NCI-H2081 (cell line): Measurements from ENCODE around the gene OTUD4.
"Not testable (repeated sequence)": the region's sequence is repeated elsewhere in the genome, so short reads cannot be mapped to it uniquely, and the experiment has no call there.

Experiments used
- DNase-seq, 2 experiments: peaks; one replicate each; lab custom pipeline; 2025; lab: John Stamatoyannopoulos, UW

Gene OTUD4, protein sequence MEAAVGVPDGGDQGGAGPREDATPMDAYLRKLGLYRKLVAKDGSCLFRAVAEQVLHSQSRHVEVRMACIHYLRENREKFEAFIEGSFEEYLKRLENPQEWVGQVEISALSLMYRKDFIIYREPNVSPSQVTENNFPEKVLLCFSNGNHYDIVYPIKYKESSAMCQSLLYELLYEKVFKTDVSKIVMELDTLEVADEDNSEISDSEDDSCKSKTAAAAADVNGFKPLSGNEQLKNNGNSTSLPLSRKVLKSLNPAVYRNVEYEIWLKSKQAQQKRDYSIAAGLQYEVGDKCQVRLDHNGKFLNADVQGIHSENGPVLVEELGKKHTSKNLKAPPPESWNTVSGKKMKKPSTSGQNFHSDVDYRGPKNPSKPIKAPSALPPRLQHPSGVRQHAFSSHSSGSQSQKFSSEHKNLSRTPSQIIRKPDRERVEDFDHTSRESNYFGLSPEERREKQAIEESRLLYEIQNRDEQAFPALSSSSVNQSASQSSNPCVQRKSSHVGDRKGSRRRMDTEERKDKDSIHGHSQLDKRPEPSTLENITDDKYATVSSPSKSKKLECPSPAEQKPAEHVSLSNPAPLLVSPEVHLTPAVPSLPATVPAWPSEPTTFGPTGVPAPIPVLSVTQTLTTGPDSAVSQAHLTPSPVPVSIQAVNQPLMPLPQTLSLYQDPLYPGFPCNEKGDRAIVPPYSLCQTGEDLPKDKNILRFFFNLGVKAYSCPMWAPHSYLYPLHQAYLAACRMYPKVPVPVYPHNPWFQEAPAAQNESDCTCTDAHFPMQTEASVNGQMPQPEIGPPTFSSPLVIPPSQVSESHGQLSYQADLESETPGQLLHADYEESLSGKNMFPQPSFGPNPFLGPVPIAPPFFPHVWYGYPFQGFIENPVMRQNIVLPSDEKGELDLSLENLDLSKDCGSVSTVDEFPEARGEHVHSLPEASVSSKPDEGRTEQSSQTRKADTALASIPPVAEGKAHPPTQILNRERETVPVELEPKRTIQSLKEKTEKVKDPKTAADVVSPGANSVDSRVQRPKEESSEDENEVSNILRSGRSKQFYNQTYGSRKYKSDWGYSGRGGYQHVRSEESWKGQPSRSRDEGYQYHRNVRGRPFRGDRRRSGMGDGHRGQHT

DNA sequence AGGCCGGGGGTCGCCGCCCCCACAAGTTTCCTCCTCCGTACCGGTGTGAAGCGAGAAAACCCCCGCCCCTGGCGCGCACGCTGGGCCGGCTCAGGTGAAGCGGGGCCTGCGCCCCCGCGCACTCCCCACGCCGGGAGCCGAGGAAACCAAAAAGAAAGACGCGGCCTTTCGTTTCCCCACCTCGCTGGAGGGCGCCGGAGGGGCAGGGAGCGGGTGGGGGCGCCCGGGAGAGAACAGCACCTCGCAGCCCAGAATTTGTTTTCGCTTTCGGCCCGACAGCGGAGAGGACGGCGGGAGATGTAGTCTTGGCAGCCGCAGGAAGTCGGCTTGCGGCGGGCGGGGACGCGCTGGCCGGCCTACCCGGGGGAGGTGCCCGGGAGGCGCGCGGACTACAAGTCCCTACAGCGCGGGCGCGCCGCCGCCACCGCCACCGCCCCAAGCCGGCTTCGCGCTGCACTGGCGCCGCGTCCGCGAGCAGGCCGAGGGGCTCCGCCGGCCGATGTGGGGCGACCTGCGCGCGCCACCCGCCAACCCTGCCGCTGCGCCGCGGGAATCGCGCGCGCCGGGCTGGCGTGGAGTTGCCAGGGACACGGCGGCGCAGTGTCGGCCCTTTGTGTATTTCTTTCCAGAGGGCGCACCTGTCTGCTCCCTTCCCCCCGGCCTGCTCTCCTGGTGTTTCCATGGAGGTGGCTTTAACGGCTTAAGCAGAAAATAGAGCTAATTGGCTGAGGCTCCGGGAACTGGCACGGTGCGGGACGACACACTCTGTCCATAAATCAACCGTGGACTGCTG is at the start of gene OTUD4:
Gene OTUD4 (minus strand): TSS at position 292 of the 793 bp plus-strand sequence. CDS start 616 bp downstream, outside the sequence.
- DNase-seq, result peak; percentile 95 to 97

DNA sequence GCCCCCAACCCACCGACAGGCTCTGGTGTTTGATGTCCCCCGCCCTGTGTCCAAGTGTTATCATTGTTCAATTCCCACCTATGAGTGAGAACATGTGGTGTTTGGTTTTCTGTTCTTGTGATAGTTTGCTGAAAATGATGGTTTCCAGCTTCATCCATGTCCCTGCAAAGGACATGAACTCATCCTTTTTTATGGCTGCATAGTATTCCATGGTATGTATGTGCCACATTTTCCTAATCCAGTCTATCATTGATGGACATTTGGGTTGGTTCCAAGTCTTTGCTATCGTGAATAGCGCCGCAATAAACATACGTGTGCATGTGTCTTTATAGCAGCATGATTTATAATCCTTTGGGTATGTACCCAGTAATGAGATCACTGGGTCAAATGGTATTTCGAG is 42.8 kb upstream of the OTUD4 start:
- DNase-seq, result not testable (repeated sequence)

DNA sequence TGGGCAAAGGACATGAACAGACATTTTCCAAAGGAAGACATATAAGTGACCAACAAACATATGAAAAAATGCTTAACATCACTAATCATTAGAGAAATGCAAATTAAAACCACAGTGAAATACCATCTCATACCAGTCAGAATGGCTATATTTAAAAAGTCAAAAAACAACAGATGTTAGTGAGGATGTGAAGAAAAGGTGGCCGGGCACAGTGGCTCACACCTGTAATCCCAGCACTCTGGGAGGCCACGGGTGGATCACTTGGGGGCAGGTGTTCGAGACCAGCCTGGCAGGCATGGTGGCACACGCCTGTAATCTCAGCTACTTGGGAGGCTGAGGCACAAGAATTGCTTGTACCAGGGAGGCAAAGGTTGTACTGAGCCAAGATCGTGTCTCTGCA is 41.1 kb upstream of the OTUD4 start:
- DNase-seq, result not testable (repeated sequence)

DNA sequence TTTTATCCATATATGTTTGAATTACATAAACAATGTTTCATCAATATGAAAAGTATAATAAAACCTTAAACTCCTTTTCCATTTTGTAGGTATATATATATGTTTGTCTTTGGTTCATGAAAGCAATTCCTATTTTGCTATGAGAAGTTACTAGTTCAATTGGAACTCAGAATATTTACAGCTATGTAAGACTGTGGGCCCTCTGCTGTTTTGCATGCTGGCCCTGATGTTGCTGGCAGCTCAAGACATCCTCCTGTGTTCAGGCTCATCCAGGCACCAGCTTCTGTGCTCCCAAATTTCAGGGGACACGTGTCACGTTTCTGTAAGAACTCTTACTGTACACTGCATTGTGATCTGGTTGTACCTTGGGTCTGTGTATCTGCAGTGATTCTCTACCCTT is 38.7 kb upstream of the OTUD4 start:
- no peak for DNase-seq

DNA sequence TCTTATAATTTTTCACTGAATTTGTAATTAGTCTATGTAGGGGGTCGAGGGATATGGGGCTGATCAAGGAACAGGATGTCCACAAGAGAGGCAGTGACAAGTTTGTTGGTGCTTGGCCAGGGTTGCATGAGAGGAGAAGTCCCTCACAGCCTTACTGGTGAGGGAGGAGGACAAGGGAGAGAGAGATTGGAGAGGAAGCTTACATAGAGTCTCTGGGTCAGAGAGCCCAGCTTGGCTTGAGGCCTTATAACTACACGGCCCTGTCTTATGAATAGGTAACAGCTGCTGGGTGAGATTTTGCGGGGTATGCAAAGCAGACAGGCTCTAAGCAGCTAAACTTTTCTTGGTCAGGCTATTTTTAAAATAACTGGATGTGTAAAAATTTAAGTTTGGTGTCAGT is 37.9 kb upstream of the OTUD4 start:
- DNase-seq, result no peak

DNA sequence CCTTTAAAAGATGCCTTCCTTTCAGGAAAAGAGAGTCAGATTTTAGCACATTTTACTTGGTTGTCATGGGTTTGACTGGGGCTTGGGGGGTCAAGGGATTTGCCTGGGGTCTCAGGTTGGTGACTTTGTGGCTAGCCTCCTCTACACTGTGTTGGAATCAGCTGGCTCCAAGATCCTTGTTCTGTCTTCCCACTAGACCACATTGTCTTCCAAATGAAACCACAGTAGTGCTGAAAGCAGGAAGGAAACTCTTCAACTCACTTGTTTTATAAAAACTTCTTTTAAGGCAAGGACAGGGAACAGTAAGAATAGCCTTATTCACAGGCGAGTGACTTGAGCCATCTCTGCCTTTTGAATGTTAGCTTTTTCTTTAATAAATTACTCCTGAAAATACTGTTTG is 37.0 kb upstream of the OTUD4 start:
- DNase-seq, result no peak

DNA sequence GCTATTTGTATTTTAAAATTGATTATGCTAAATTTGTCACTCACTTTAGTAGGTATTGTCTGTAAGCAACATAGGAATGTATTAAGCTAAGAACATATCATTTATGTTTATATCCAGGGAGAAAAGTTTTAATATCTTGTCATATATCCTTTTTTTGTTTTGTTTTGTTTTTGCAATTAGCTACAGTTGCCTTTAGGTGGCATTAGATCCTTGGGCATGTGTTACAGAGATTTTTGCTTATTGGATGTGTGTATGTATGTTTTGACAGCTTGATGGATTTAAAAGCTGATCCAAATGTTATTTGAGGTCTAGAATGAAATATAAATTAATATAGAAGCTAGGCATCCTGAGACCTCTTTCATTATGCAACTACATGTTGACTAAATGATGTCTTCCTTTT is 36.1 kb upstream of the OTUD4 start:
- peak in 1 of 2 experiments; percentile 1 for DNase-seq

DNA sequence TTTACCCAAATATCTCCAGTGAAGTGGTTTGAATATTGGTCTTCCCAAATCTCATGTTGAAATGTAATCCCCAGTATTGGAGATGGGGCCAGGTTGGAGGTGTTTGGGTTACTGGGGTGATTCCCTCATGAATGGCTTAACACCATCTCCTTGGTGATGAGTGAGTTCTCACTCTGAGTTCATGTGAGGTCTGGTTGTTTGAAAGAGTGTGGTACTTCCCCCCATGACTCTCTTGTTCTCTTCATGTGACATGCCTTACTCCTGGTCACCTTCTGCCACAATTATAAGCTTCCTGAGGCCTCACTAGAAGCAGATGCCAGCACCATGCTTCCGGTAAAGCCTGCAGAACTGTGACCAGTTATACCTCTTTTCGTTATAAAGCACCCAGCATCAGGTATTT is 32.9 kb upstream of the OTUD4 start:
- DNase-seq, result no peak

DNA sequence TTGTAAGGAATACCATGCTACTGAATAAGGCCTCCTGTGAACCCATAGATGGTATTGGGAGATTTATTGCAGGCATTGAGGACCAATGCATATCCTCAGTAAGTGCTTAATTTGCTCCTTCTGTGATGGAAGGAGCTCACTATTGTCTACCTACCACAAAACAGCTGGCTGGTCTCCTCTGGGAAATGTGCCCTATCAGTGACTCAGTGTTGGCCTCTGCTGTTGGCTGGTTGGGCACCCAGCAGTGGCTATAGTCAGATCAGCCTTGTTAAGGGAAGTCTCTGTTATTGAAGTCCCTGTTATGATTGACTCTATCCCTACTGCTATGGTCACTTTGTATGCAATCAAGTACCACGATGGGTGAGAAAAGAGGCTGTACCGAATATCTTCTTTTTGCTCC is 27.5 kb upstream of the OTUD4 start:
- no peak for DNase-seq

DNA sequence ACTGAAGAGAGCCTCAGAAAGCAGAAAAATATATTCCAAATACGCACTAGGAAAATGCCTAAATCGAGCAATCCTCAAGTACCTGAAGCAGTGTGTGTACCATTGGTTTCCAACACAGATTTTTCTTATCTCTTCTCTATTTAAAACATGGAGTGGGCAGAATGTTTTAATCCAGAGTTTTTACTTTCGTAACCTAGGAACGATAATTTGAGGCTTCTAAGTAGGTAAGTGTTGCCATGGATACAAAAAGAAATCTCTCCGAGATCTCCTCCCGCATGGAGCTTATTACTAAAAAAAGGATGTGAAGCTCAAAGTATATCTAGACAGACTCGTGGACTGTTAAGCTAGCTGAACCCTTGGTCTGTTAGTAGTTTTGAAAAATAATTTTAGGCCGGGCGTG is 23.0 kb upstream of the OTUD4 start:
- DNase-seq, result no peak

DNA sequence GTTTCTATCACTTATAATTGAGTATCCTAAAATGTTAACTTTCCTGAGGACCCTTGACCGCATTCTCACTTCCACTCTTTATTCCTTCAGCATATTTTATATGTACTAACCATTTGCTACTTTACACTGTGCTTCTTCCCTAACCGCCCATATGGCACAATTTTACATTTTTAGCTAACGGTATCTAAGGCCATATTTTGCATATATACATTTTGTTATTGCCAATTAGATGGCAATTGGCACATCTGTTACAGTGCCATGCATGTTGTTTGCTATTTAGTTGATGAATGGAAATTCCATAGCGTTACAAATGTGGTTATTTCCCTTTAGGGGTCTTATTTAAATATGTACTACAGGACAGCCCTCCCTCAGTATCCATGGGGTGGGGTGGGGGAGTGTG is 20.0 kb upstream of the OTUD4 start:
- no peak for DNase-seq

DNA sequence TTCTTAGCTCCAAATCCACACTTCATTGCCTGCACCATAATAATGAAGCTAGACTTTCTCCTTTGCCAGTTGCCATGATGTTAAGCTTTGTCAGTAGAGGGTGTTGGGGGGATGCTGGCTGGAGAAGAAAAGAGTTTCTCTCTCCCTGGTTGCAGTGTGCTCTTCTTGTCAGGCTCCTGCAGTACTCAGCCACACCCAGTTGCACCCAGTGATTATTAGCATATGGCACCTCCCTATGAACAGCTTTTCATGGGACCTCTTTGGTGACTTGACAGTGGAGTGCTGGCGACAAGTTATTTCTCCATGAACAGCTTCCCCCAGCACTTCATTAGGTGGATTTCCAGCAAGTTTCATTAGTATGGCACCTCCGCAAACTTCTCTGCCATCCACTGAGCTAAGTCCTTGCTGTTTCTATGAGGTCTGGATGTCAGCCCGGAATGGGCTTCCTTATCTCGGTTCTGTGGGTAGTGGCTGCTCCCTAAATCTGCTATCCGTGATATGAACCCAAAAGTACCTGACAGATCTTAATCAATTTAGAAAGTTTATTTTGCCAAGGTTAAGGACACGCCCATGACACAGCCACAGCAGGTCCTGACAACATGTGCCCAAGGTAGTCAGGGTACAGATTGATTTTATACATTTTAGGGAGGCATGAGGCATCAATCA is 18.8 kb upstream of the OTUD4 start:
- DNase-seq, result no peak

DNA sequence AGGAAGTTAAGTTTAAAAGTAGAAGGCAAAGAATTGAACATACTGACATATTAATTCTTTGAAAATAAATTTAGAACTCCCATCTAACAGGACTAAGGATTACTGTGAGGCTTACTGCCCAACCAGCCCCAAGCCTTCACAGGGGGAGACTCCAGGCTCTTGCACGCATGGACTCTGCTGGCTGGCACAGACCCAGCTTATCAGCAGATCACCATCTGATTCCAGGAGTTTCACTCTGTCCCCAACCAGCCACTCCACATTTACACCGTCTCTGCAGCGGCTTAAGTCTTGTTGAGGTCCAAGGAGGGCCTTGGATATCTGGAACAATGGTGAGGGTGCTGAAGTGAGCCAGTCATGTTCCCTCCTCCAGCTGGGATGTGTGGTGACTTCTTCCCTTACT is 16.4 kb upstream of the OTUD4 start:
- no peak for DNase-seq

DNA sequence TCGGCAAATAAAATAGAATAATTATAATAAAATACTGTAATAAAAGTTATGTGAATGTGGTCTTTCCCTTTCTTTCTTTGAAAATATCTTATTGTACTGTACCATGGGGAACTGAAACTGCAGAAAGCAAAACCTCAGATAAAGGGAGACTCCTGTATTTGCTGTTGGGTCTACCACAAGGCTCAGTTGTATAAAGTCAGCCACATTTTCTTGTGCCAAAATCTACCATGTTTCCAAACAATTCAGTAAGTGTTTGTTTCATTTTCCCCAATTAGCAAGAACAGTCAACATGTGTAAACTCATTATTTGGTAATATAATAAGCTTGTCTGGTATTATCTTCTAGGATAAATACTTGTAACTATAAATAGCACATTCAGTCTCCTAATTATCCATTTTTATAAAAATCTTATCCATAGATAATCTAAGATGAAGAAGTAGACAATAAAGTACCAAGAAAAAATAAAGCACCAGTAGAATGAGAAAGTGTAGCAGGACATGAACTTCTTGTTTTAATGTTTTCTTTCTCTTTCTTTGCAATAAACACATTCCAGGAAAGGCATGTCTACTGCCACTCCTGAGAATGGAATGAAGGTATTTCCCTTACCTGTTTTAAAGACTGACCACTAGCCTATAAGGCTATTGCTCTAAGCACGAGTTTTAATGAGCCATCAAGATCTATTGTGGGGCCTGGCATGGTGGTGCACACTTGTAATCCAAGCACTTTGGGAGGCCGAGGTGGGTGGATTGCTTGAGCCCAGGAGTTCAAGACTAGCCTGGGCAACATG is 15.0 kb upstream of the OTUD4 start:
- DNase-seq, result no peak

DNA sequence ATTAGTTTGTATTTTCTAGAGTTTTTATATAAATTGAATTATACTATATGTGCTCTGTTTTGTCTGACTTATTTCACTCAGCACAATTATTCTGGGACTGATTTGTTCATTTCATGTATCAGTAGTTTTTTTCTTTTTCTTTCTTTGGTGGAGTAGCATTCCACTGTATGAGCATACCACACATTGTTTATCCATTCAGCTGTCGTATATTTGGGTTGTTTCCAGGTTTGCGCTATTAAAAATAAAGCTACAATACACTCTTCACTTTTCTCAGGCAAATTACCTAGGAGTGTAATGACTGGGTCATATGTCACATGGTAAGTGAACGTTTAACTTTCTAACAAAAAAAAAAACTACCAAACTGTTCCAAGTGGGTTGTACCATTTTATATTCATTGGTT is 9.6 kb upstream of the OTUD4 start:
- DNase-seq, result no peak

DNA sequence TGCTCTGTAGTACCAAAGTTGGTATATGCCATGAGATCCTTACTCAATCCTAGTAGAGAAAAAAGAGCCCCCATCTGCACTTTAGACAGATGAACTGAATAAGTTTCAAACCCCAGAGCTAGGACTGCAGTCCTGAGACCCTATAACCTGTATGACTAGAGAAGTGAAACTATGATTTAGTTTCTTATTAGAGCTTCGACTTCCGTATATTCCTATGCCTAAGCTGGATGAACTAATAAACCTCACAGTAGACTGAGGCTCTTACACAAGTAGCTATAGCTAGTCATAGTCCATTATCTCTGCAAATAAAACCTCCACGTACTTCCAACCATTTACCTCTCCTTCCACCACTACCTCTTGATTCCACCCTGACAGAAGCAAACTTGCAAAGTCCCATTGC is 6.3 kb upstream of the OTUD4 start:
- DNase-seq, result no peak

DNA sequence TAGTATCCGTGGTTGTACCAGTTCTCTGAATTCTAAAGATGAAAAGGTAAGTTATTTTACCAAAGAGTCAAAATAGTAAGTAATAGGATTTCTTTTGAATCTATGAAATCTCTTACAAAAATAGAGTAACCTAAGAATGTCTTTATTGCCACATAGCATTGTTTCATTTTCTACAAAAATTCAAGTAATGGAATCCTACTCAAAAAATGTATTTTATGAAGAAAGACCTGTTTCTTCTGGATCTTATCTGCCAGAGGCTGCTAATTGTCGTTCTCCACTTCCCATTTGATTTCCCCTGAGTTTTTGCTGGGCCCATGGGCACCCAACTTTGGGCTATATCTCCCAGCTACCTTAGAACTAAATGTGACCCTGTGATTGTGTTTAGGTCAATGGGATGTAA is 3.2 kb upstream of the OTUD4 start:
- DNase-seq, result no peak

DNA sequence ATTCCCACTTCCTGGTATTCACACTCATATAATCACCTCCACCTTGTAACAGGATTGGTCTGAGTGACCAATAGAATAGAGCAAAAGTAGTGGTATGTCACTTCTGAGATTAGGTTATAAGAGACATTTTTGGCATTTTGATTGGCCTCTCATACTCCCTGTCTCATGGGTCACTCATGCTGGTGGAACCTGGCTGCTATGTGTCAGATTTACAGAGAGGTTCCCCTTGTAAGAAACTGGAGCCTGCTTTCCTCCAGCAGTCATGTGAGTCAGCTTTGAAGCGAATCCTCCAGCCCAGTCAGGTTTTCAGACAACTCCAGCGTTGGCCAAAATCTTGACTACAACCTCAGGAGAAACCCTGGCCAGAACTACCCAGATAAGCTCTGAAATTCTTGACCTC is 2.6 kb upstream of the OTUD4 start:
- no peak for DNase-seq

DNA sequence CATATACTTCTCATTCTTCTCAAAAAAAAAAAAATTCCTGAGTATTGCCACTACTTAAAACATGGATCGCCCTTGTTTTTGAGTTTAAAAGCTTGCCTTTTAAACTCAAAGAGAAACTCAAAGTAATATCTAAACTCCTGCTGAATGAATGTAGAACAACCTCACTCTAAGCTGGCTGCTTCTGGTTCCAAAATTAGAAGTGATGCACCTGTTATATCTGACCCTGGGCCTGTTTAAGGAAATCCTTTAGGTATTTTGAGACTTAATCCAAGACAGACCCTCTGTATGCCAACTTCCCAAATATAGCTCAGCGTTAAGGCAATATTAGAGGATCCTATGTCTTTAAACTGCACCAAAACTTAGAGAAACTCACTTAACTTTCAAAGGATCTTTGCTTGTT is 1.8 kb upstream of the OTUD4 start:
- DNase-seq, result no peak

DNA sequence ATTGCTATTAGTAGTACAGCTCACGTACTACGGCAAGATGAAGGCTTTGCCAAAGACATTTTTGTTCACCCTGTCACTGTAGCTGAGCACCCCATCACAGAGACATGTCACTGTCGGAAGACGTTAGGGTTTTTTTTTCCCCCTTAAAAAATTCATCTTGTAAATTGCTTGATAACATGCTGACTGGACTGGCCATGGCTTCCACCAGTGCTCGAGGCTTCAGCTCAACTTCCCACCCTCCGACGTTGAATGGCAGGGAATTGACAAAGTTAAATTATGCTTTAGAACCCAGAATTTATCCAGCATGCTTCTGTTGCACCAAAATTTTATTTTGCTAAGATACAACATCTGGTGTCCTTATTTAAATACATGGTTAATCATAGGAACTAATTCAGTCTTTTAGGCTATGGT is 707 bp upstream of the OTUD4 start:
- no peak for DNase-seq
